ENCODE measurements around the gene CBX1. TPM values are rescaled to one million over a fixed set of nuclear protein-coding genes. Genes with fewer than 3 reads are reported as not detected.

CBX1 gene
- polyA plus RNA-seq, 1 donor (not counting 4 experiments of a cell fraction or from before 2014, with no cell fraction given), result 42.3 TPM

DNA sequence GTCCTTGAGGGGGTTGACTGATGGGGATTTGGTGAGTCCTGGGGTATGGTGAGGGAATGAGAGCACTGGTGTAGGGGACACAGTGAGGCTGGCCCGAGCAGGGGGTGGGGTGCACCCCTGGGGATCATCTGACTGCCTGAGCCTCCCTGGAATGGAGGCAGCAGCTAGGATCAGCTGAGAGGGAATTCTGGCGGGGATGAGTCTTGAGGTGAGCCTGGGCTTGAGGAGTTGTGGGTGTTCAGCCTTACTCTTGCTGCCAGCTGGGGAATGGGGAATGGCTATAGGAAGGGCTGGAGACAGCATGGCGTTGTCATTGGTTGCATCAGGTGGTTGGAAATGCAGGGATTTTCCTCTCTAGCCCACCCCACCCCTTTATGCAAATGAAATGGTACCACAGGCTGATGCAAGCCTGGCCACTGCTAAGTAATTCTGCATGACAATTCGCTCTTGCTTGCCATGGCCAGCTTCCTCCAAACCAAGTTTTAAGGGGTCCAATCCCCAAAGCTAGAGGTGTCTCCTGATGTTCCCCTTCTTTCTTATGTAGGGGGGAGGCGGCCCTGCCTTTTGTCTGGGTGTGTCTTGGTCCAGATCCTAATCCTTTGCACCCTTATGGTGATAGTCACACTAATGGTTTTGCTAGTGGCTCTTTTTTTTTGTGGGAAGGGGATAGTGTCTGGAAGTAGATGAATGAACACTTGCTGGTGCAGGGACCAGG lies 45.6 kb downstream of the CBX1 start:
- Histone ChIP-seq H4K20me1 (ENCODE audit: control insufficient read depth, extremely low read depth, insufficient read depth, low read length) (peaks cover 20% of the 10 kb centered on the region), H3K36me3 (ENCODE audit: control insufficient read depth in 2 of 2, extremely low read depth in 1 of 2, insufficient read depth in 2 of 2, low read length in 2 of 2) (peaks cover 42 to 74% of the 10 kb centered on the region in 2 experiments), H3K9me3 (ENCODE audit: control insufficient read depth, low read depth, low read length) (no peaks in the 10 kb centered on the region), H3K4me2 (ENCODE audit: control insufficient read depth, extremely low read depth, insufficient read depth, low read depth, low read length) (peak overlapping the region; percentile 67), H3K9me1 (ENCODE audit: control insufficient read depth, extremely low read depth, insufficient read depth, low read length) (peaks cover 2% of the 10 kb centered on the region), H3K27ac (ENCODE audit: control insufficient read depth, insufficient read depth, low read length) (peak overlapping the region; percentile 93), H3K79me2 (ENCODE audit: control insufficient read depth, insufficient read depth, low read length) (peaks cover 79% of the 10 kb centered on the region), H3K4me1 (ENCODE audit: control insufficient read depth, extremely low read depth, insufficient read depth, low read length) (peaks cover 54% of the 10 kb centered on the region), H3K27me3 (ENCODE audit: control insufficient read depth, extremely low read depth, insufficient read depth, low read length) (no peaks in the 10 kb centered on the region), H2AFZ (ENCODE audit: control insufficient read depth, low read length) (no peak overlapping the region), H3K9ac (ENCODE audit: control insufficient read depth, extremely low read depth, insufficient read depth, low read length) (peak overlapping the region; percentile 77), H3K4me3 (ENCODE audit: control insufficient read depth in 2 of 3, extremely low read depth in 1 of 3, insufficient read depth in 2 of 3, low read depth in 1 of 3, low read length in 3 of 3) (peak overlapping the region in 2 of 3 experiments; percentile 54 to 72)
- FAIRE-seq (peak; percentile 71), DNase-seq (ENCODE audit: low read depth, low spot score) (no peak)
- dilution Hi-C loops (cut with MboI; ENCODE audit: extremely low pct_ligation_motif_present, low sequenced_read_pairs), result no loop called here
- no peak for TF ChIP-seq EZH2 (IDR thresholded peaks at IDR 0.05; ENCODE audit: low read length)
- TF ChIP-seq, protein P1, sequence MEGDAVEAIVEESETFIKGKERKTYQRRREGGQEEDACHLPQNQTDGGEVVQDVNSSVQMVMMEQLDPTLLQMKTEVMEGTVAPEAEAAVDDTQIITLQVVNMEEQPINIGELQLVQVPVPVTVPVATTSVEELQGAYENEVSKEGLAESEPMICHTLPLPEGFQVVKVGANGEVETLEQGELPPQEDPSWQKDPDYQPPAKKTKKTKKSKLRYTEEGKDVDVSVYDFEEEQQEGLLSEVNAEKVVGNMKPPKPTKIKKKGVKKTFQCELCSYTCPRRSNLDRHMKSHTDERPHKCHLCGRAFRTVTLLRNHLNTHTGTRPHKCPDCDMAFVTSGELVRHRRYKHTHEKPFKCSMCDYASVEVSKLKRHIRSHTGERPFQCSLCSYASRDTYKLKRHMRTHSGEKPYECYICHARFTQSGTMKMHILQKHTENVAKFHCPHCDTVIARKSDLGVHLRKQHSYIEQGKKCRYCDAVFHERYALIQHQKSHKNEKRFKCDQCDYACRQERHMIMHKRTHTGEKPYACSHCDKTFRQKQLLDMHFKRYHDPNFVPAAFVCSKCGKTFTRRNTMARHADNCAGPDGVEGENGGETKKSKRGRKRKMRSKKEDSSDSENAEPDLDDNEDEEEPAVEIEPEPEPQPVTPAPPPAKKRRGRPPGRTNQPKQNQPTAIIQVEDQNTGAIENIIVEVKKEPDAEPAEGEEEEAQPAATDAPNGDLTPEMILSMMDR (optimal IDR thresholded peaks at IDR 0.05 in 1 of 3, IDR thresholded peaks at IDR 0.05 in 1 of 3, conservative IDR thresholded peaks at IDR 0.05 in 1 of 3; ENCODE audit: extremely low read depth in 1 of 3, insufficient read depth in 2 of 3, low read length in 3 of 3), result no peak

- TF ChIP-seq, protein P1 (optimal IDR thresholded peaks at IDR 0.05 in 1 of 3, IDR thresholded peaks at IDR 0.05 in 1 of 3, conservative IDR thresholded peaks at IDR 0.05 in 1 of 3; ENCODE audit: extremely low read depth in 1 of 3, insufficient read depth in 2 of 3, low read length in 3 of 3), result no peak
- TF ChIP-seq EZH2 (IDR thresholded peaks at IDR 0.05; ENCODE audit: low read length), result no peak
These were observed 46.8 kb downstream of the CBX1 start for GRCh38 chr17:48054238-48055185.

More at GRCh38 chr17:48054238-48055185, 46.8 kb downstream of the CBX1 start:
- Histone ChIP-seq H3K4me3 (ENCODE audit: control insufficient read depth in 2 of 3, extremely low read depth in 1 of 3, insufficient read depth in 2 of 3, low read depth in 1 of 3, low read length in 3 of 3) (peak overlapping the region; percentile 1 to 86 (median 72)), H4K20me1 (ENCODE audit: control insufficient read depth, extremely low read depth, insufficient read depth, low read length) (peaks cover 16% of the 10 kb centered on the region), H3K4me1 (ENCODE audit: control insufficient read depth, extremely low read depth, insufficient read depth, low read length) (peaks cover 62% of the 10 kb centered on the region), H3K79me2 (ENCODE audit: control insufficient read depth, insufficient read depth, low read length) (peaks cover 82% of the 10 kb centered on the region), H3K36me3 (ENCODE audit: control insufficient read depth in 2 of 2, extremely low read depth in 1 of 2, insufficient read depth in 2 of 2, low read length in 2 of 2) (peaks cover 34 to 67% of the 10 kb centered on the region in 2 experiments), H2AFZ (ENCODE audit: control insufficient read depth, low read length) (no peak overlapping the region), H3K4me2 (ENCODE audit: control insufficient read depth, extremely low read depth, insufficient read depth, low read depth, low read length) (peak overlapping the region; percentile 67), H3K27ac (ENCODE audit: control insufficient read depth, insufficient read depth, low read length) (peak overlapping the region; percentile 93), H3K9ac (ENCODE audit: control insufficient read depth, extremely low read depth, insufficient read depth, low read length) (peak overlapping the region; percentile 64), H3K27me3 (ENCODE audit: control insufficient read depth, extremely low read depth, insufficient read depth, low read length) (no peaks in the 10 kb centered on the region), H3K9me1 (ENCODE audit: control insufficient read depth, extremely low read depth, insufficient read depth, low read length) (peaks cover 2% of the 10 kb centered on the region), H3K9me3 (ENCODE audit: control insufficient read depth, low read depth, low read length) (no peaks in the 10 kb centered on the region)
- dilution Hi-C loops (cut with MboI; ENCODE audit: extremely low pct_ligation_motif_present, low sequenced_read_pairs), result no loop called here
- peak; percentile 75 for DNase-seq (ENCODE audit: low read depth, low spot score)
- peak; percentile 80 for FAIRE-seq
